ENCODE measurements around the gene TMEM184C. TPM values are rescaled to one million over a fixed set of nuclear protein-coding genes. Genes with fewer than 3 reads are reported as not detected.
A peak's percentile ranks its signal among the peaks of the same experiment; 100 is the strongest.

TMEM184C gene
- total RNA-seq, 2 experiments from 2014 or later: 13.2 to 18.4 TPM

GRCh38 chr4:147638365-147638764 is 21.2 kb downstream of the TMEM184C start:
- intact Hi-C loops (cut with micrococcal nuclease): no loop called here
- DNase-seq (no peak), ATAC-seq (no peak)
- TF ChIP-seq CTCF (IDR thresholded peaks at IDR 0.05): no peak
- no peaks in the 10 kb centered on the region for H3K27me3 Mint-ChIP-seq
- H3K4me3 Mint-ChIP-seq: no peak overlapping the region
- ChIA-PET CTCF (interaction anchor here (1.2 to 2.5 kb wide), 3 partner anchors 21 to 229 kb away, joined by 3 to 15 read pairs (median 3); partner anchors contain the start of gene TMEM184C), POLR2A (no interaction called here)
- no peak overlapping the region for H3K27ac Mint-ChIP-seq
- peaks cover 71% of the 10 kb centered on the region for H3K36me3 Mint-ChIP-seq (ENCODE audit: low read depth)
- peaks cover 24% of the 10 kb centered on the region for H3K4me1 Mint-ChIP-seq (ENCODE audit: low read depth)
- H3K9me3 Mint-ChIP-seq: peaks cover 3% of the 10 kb centered on the region

- H3K4me1 Mint-ChIP-seq (ENCODE audit: low read depth): peaks cover 24% of the 10 kb centered on the region
- ATAC-seq (peak; percentile 42), DNase-seq (no peak)
- CTCF ChIA-PET: interaction anchor here (1.1 to 2.5 kb wide), 4 partner anchors 11 to 228 kb away, joined by 3 to 15 read pairs (median 4); no protein-coding TSS in a partner anchor
- intact Hi-C loops (cut with micrococcal nuclease): no loop called here
- peaks cover 67% of the 10 kb centered on the region for H3K36me3 Mint-ChIP-seq (ENCODE audit: low read depth)
- POLR2A ChIA-PET: no interaction called here
- H3K4me3 Mint-ChIP-seq: no peak overlapping the region
- peak overlapping the region; percentile 56 for H3K27ac Mint-ChIP-seq
- no peak for TF ChIP-seq CTCF (IDR thresholded peaks at IDR 0.05)
- H3K27me3 Mint-ChIP-seq: no peaks in the 10 kb centered on the region
- H3K9me3 Mint-ChIP-seq: peaks cover 3% of the 10 kb centered on the region
These were observed 21.7 kb downstream of the TMEM184C start for GRCh38 chr4:147638942-147639341.

GRCh38 chr4:147639388-147639787 is 22.2 kb downstream of the TMEM184C start:
- H3K27ac Mint-ChIP-seq: peak overlapping the region; percentile 56
- peaks cover 64% of the 10 kb centered on the region for H3K36me3 Mint-ChIP-seq (ENCODE audit: low read depth)
- ChIA-PET POLR2A (no interaction called here), CTCF (interaction anchor here (1.1 to 2.5 kb wide), 3 partner anchors 11 to 228 kb away, joined by 3 to 15 read pairs (median 4); no protein-coding TSS in a partner anchor)
- no peak overlapping the region for H3K4me3 Mint-ChIP-seq
- no peak for ATAC-seq
- TF ChIP-seq CTCF (IDR thresholded peaks at IDR 0.05): no peak
- peaks cover 3% of the 10 kb centered on the region for H3K9me3 Mint-ChIP-seq
- DNase-seq: no peak
- H3K4me1 Mint-ChIP-seq (ENCODE audit: low read depth): peaks cover 24% of the 10 kb centered on the region
- H3K27me3 Mint-ChIP-seq: no peaks in the 10 kb centered on the region
- intact Hi-C loops (cut with micrococcal nuclease): no loop called here

- DNase-seq (no peak), ATAC-seq (no peak)
- TF ChIP-seq CTCF (IDR thresholded peaks at IDR 0.05): no peak
- intact Hi-C loops (cut with micrococcal nuclease): no loop called here
- Mint-ChIP-seq H3K36me3 (ENCODE audit: low read depth) (peaks cover 60% of the 10 kb centered on the region), H3K4me3 (no peak overlapping the region), H3K9me3 (peaks cover 3% of the 10 kb centered on the region), H3K4me1 (ENCODE audit: low read depth) (peaks cover 26% of the 10 kb centered on the region), H3K27me3 (no peaks in the 10 kb centered on the region), H3K27ac (no peak overlapping the region)
- ChIA-PET POLR2A (interaction anchor here (1.1 kb wide), 1 partner anchor 13 kb away, joined by 3 read pairs; no protein-coding TSS in a partner anchor), CTCF (interaction anchor here (1.0 to 2.5 kb wide), 4 partner anchors 9 to 227 kb away, joined by 3 to 15 read pairs (median 4); partner anchors contain the start of gene PRMT9)
These were observed 23.1 kb downstream of the TMEM184C start for GRCh38 chr4:147640331-147640730.

GRCh38 chr4:147643616-147644015 is 26.4 kb downstream of the TMEM184C start:
- POLR2A ChIA-PET: no interaction called here
- no peak overlapping the region for H3K27ac Mint-ChIP-seq
- peaks cover 47% of the 10 kb centered on the region for H3K36me3 Mint-ChIP-seq (ENCODE audit: low read depth)

More at GRCh38 chr4:147643616-147644015, 26.4 kb downstream of the TMEM184C start:
- CTCF ChIA-PET: interaction anchor here (1.5 to 2.2 kb wide), 2 partner anchors 15 to 223 kb away, joined by 3 to 11 read pairs; no protein-coding TSS in a partner anchor
- no peak for ATAC-seq
- Mint-ChIP-seq H3K4me1 (ENCODE audit: low read depth) (peaks cover 47% of the 10 kb centered on the region), H3K27me3 (no peaks in the 10 kb centered on the region), H3K4me3 (no peak overlapping the region), H3K9me3 (peaks cover 2% of the 10 kb centered on the region)
- no peak for DNase-seq
- TF ChIP-seq CTCF (IDR thresholded peaks at IDR 0.05): no peak
- intact Hi-C loops (cut with micrococcal nuclease): no loop called here
